ENCODE results near the gene CENPN. TPM values are rescaled to one million over a fixed set of nuclear protein-coding genes. Genes with fewer than 3 reads are reported as not detected.

CENPN gene
- polyA plus RNA-seq, 3 donors: 2.5 to 4.9 (median 4.4) TPM

- no peak overlapping the region for H3K4me3 Mint-ChIP-seq
- no peak for TF ChIP-seq CTCF (IDR thresholded peaks at IDR 0.05)
- Histone ChIP-seq H3K36me3 (replicated peaks in 1 of 2; ENCODE audit: control insufficient read depth in 1 of 2, insufficient read depth in 2 of 2, low read length in 2 of 2) (peaks cover 30 to 74% of the 10 kb centered on the region in 2 donors), H4K20me1 (ENCODE audit: insufficient read depth, low read length) (no peaks in the 10 kb centered on the region), H2AFZ (ENCODE audit: insufficient read depth, low read depth, low read length, poor library complexity, severe bottlenecking) (no peak overlapping the region), H3K79me2 (ENCODE audit: insufficient read depth, low read length) (no peaks in the 10 kb centered on the region), H3K4me2 (replicated peaks; ENCODE audit: extremely low read depth, low read length, poor library complexity, severe bottlenecking) (no peak overlapping the region), H3K27ac (ENCODE audit: low read depth in 1 of 2, low read length in 2 of 2) (no peak overlapping the region), H3K4me3 (replicated peaks in 1 of 3; ENCODE audit: low read depth in 2 of 3, low read length in 3 of 3) (no peak overlapping the region), H3K4me1 (ENCODE audit: control insufficient read depth in 1 of 2, insufficient read depth in 2 of 2, low read length in 2 of 2) (no peaks in the 10 kb centered on the region), H3K9ac (ENCODE audit: insufficient read depth, low read length, poor library complexity, severe bottlenecking) (no peak overlapping the region), H3K9me3 (replicated peaks in 1 of 2; ENCODE audit: control insufficient read depth in 1 of 2, insufficient read depth in 1 of 2, low read length in 2 of 2) (no peaks in the 10 kb centered on the region), H3K27me3 (ENCODE audit: control insufficient read depth in 2 of 2, insufficient read depth in 2 of 2, low read length in 2 of 2) (no peaks in the 10 kb centered on the region)
- H3K27ac Mint-ChIP-seq: no peak overlapping the region
- DNase-seq: no peak
- H3K36me3 Mint-ChIP-seq: peaks cover 62 to 75% of the 10 kb centered on the region in 2 donors
- intact Hi-C loops (cut with micrococcal nuclease): no loop called here
- peaks cover 0 to 2% (median 0%) of the 10 kb centered on the region in 3 donors for H3K27me3 Mint-ChIP-seq (ENCODE audit: low read depth in 3 of 3)
- H3K4me1 Mint-ChIP-seq: no peaks in the 10 kb centered on the region
- WGBS (ENCODE audit: insufficient coverage): 100% methylated on average over 1 of the region's 1 CpG
- H3K9me3 Mint-ChIP-seq: peaks cover 0 to 2% (median 0%) of the 10 kb centered on the region in 7 donors
These were observed 30.1 kb upstream of the CENPN start for GRCh38 chr16:80976946-80977345.

- no peak for TF ChIP-seq CTCF (IDR thresholded peaks at IDR 0.05)
These were observed 25.9 kb upstream of the CENPN start for GRCh38 chr16:80981103-80981502.

More at GRCh38 chr16:80981103-80981502, 25.9 kb upstream of the CENPN start:
- Histone ChIP-seq H3K27me3 (ENCODE audit: control insufficient read depth in 2 of 2, insufficient read depth in 2 of 2, low read length in 2 of 2) (no peaks in the 10 kb centered on the region), H3K27ac (ENCODE audit: low read depth in 1 of 2, low read length in 2 of 2) (no peak overlapping the region), H4K20me1 (ENCODE audit: insufficient read depth, low read length) (no peaks in the 10 kb centered on the region), H3K4me2 (replicated peaks; ENCODE audit: extremely low read depth, low read length, poor library complexity, severe bottlenecking) (no peak overlapping the region), H3K9ac (ENCODE audit: insufficient read depth, low read length, poor library complexity, severe bottlenecking) (no peak overlapping the region), H2AFZ (ENCODE audit: insufficient read depth, low read depth, low read length, poor library complexity, severe bottlenecking) (no peak overlapping the region), H3K4me3 (replicated peaks in 1 of 3; ENCODE audit: low read depth in 2 of 3, low read length in 3 of 3) (no peak overlapping the region), H3K9me3 (replicated peaks in 1 of 2; ENCODE audit: control insufficient read depth in 1 of 2, insufficient read depth in 1 of 2, low read length in 2 of 2) (no peaks in the 10 kb centered on the region), H3K36me3 (replicated peaks in 1 of 2; ENCODE audit: control insufficient read depth in 1 of 2, insufficient read depth in 2 of 2, low read length in 2 of 2) (peaks cover 21 to 56% of the 10 kb centered on the region in 2 donors), H3K79me2 (ENCODE audit: insufficient read depth, low read length) (no peaks in the 10 kb centered on the region), H3K4me1 (ENCODE audit: control insufficient read depth in 1 of 2, insufficient read depth in 2 of 2, low read length in 2 of 2) (no peaks in the 10 kb centered on the region)
- Mint-ChIP-seq H3K27ac (no peak overlapping the region), H3K27me3 (ENCODE audit: low read depth in 3 of 3) (peaks cover 0 to 2% (median 0%) of the 10 kb centered on the region in 3 donors), H3K36me3 (peaks cover 49 to 52% of the 10 kb centered on the region in 2 donors), H3K9me3 (peaks cover 0 to 2% (median 0%) of the 10 kb centered on the region in 7 donors), H3K4me3 (no peak overlapping the region), H3K4me1 (no peaks in the 10 kb centered on the region)
- intact Hi-C loops (cut with micrococcal nuclease): no loop called here
- no peak for DNase-seq

All from CD14-positive monocyte (primary cell).